ENCODE data around the gene PLXNA3.

PLXNA3 gene

GRCh38 chrX:154467556-154467955, 9.5 kb downstream of the PLXNA3 start:
- Histone ChIP-seq H3K27ac (ENCODE audit: low read depth in 2 of 2, low read length in 2 of 2) (no peak overlapping the region), H3K4me1 (ENCODE audit: control insufficient read depth in 2 of 2, insufficient read depth in 2 of 2, low read length in 2 of 2) (peaks cover 0 to 2% of the 10 kb centered on the region in 2 donors), H3K9me3 (ENCODE audit: control insufficient read depth in 2 of 2, low read length in 2 of 2) (no peaks in the 10 kb centered on the region), H3K27me3 (ENCODE audit: control insufficient read depth in 2 of 2, insufficient read depth in 2 of 2, low read length in 2 of 2) (no peaks in the 10 kb centered on the region), H3K9ac (ENCODE audit: low read depth in 1 of 2, low read length in 2 of 2) (no peak overlapping the region), H3K36me3 (ENCODE audit: control insufficient read depth in 2 of 2, insufficient read depth in 2 of 2, low read length in 2 of 2) (peaks cover 0 to 23% of the 10 kb centered on the region in 2 donors), H3K4me3 (ENCODE audit: low read length in 2 of 2) (no peak overlapping the region)

- Histone ChIP-seq H3K27me3 (ENCODE audit: control insufficient read depth in 2 of 2, insufficient read depth in 2 of 2, low read length in 2 of 2) (no peaks in the 10 kb centered on the region), H3K9me3 (ENCODE audit: control insufficient read depth in 2 of 2, low read length in 2 of 2) (no peaks in the 10 kb centered on the region), H3K9ac (ENCODE audit: low read depth in 1 of 2, low read length in 2 of 2) (no peak overlapping the region), H3K27ac (ENCODE audit: low read depth in 2 of 2, low read length in 2 of 2) (no peak overlapping the region), H3K4me3 (ENCODE audit: low read length in 2 of 2) (no peak overlapping the region), H3K4me1 (ENCODE audit: control insufficient read depth in 2 of 2, insufficient read depth in 2 of 2, low read length in 2 of 2) (peaks cover 0 to 2% of the 10 kb centered on the region in 2 donors), H3K36me3 (ENCODE audit: control insufficient read depth in 2 of 2, insufficient read depth in 2 of 2, low read length in 2 of 2) (peaks cover 0 to 23% of the 10 kb centered on the region in 2 donors)
Observed at GRCh38 chrX:154468217-154468616, 10.1 kb downstream of the PLXNA3 start.

- H3K9me3 ChIP-seq (ENCODE audit: control insufficient read depth in 2 of 2, low read length in 2 of 2) = no peaks in the 10 kb centered on the region
- H3K36me3 ChIP-seq (ENCODE audit: control insufficient read depth in 2 of 2, insufficient read depth in 2 of 2, low read length in 2 of 2) = peaks cover 0 to 26% of the 10 kb centered on the region in 2 donors
- H3K4me1 ChIP-seq (ENCODE audit: control insufficient read depth in 2 of 2, insufficient read depth in 2 of 2, low read length in 2 of 2) = peaks cover 0 to 2% of the 10 kb centered on the region in 2 donors
Observed at GRCh38 chrX:154469114-154469513, 11.0 kb downstream of the PLXNA3 start.

GRCh38 chrX:154469880-154470279, 11.8 kb downstream of the PLXNA3 start:
- no peak overlapping the region for H3K9ac ChIP-seq (ENCODE audit: low read depth in 1 of 2, low read length in 2 of 2)
- H3K4me3 ChIP-seq (ENCODE audit: low read length in 2 of 2) = no peak overlapping the region
- H3K36me3 ChIP-seq (ENCODE audit: control insufficient read depth in 2 of 2, insufficient read depth in 2 of 2, low read length in 2 of 2) = peaks cover 0 to 21% of the 10 kb centered on the region in 2 donors
- H3K9me3 ChIP-seq (ENCODE audit: control insufficient read depth in 2 of 2, low read length in 2 of 2) = no peaks in the 10 kb centered on the region
- peaks cover 0 to 2% of the 10 kb centered on the region in 2 donors for H3K4me1 ChIP-seq (ENCODE audit: control insufficient read depth in 2 of 2, insufficient read depth in 2 of 2, low read length in 2 of 2)
- no peak overlapping the region for H3K27ac ChIP-seq (ENCODE audit: low read depth in 2 of 2, low read length in 2 of 2)
- peaks cover 0 to 4% of the 10 kb centered on the region in 2 donors for H3K27me3 ChIP-seq (ENCODE audit: control insufficient read depth in 2 of 2, insufficient read depth in 2 of 2, low read length in 2 of 2)

More at GRCh38 chrX:154469114-154469513, 11.0 kb downstream of the PLXNA3 start:
- H3K27ac ChIP-seq (ENCODE audit: low read depth in 2 of 2, low read length in 2 of 2) = no peak overlapping the region
- H3K4me3 ChIP-seq (ENCODE audit: low read length in 2 of 2) = no peak overlapping the region
- H3K9ac ChIP-seq (ENCODE audit: low read depth in 1 of 2, low read length in 2 of 2) = no peak overlapping the region
- H3K27me3 ChIP-seq (ENCODE audit: control insufficient read depth in 2 of 2, insufficient read depth in 2 of 2, low read length in 2 of 2) = peaks cover 0 to 4% of the 10 kb centered on the region in 2 donors

GRCh38 chrX:154470434-154470833, 12.4 kb downstream of the PLXNA3 start:
- Histone ChIP-seq H3K4me1 (ENCODE audit: control insufficient read depth in 2 of 2, insufficient read depth in 2 of 2, low read length in 2 of 2) (peaks cover 0 to 2% of the 10 kb centered on the region in 2 donors), H3K36me3 (ENCODE audit: control insufficient read depth in 2 of 2, insufficient read depth in 2 of 2, low read length in 2 of 2) (peaks cover 0 to 21% of the 10 kb centered on the region in 2 donors), H3K27ac (ENCODE audit: low read depth in 2 of 2, low read length in 2 of 2) (no peak overlapping the region), H3K4me3 (ENCODE audit: low read length in 2 of 2) (no peak overlapping the region), H3K9ac (ENCODE audit: low read depth in 1 of 2, low read length in 2 of 2) (no peak overlapping the region), H3K27me3 (ENCODE audit: control insufficient read depth in 2 of 2, insufficient read depth in 2 of 2, low read length in 2 of 2) (peaks cover 0 to 4% of the 10 kb centered on the region in 2 donors), H3K9me3 (ENCODE audit: control insufficient read depth in 2 of 2, low read length in 2 of 2) (no peaks in the 10 kb centered on the region)

- Histone ChIP-seq H3K4me1 (ENCODE audit: control insufficient read depth in 2 of 2, insufficient read depth in 2 of 2, low read length in 2 of 2) (peaks cover 0 to 2% of the 10 kb centered on the region in 2 donors), H3K9me3 (ENCODE audit: control insufficient read depth in 2 of 2, low read length in 2 of 2) (no peaks in the 10 kb centered on the region), H3K27ac (ENCODE audit: low read depth in 2 of 2, low read length in 2 of 2) (no peak overlapping the region), H3K9ac (ENCODE audit: low read depth in 1 of 2, low read length in 2 of 2) (no peak overlapping the region), H3K4me3 (ENCODE audit: low read length in 2 of 2) (no peak overlapping the region), H3K36me3 (ENCODE audit: control insufficient read depth in 2 of 2, insufficient read depth in 2 of 2, low read length in 2 of 2) (peaks cover 0 to 21% of the 10 kb centered on the region in 2 donors), H3K27me3 (ENCODE audit: control insufficient read depth in 2 of 2, insufficient read depth in 2 of 2, low read length in 2 of 2) (peaks cover 0 to 4% of the 10 kb centered on the region in 2 donors)
Observed at GRCh38 chrX:154470914-154471568, 13.0 kb downstream of the PLXNA3 start.

- H3K27ac ChIP-seq (ENCODE audit: low read depth in 2 of 2, low read length in 2 of 2) = no peak overlapping the region
- H3K27me3 ChIP-seq (ENCODE audit: control insufficient read depth in 2 of 2, insufficient read depth in 2 of 2, low read length in 2 of 2) = peaks cover 0 to 4% of the 10 kb centered on the region in 2 donors
- H3K4me1 ChIP-seq (ENCODE audit: control insufficient read depth in 2 of 2, insufficient read depth in 2 of 2, low read length in 2 of 2) = peaks cover 0 to 2% of the 10 kb centered on the region in 2 donors
- no peak overlapping the region for H3K9ac ChIP-seq (ENCODE audit: low read depth in 1 of 2, low read length in 2 of 2)
- no peaks in the 10 kb centered on the region for H3K9me3 ChIP-seq (ENCODE audit: control insufficient read depth in 2 of 2, low read length in 2 of 2)
- H3K36me3 ChIP-seq (ENCODE audit: control insufficient read depth in 2 of 2, insufficient read depth in 2 of 2, low read length in 2 of 2) = peaks cover 0 to 21% of the 10 kb centered on the region in 2 donors
- H3K4me3 ChIP-seq (ENCODE audit: low read length in 2 of 2) = no peak overlapping the region
Observed at GRCh38 chrX:154471839-154472684, 14.0 kb downstream of the PLXNA3 start.

GRCh38 chrX:154472685-154473632, 14.9 kb downstream of the PLXNA3 start:
- peaks cover 0 to 21% of the 10 kb centered on the region in 2 donors for H3K36me3 ChIP-seq (ENCODE audit: control insufficient read depth in 2 of 2, insufficient read depth in 2 of 2, low read length in 2 of 2)
- no peak overlapping the region for H3K9ac ChIP-seq (ENCODE audit: low read depth in 1 of 2, low read length in 2 of 2)
- H3K9me3 ChIP-seq (ENCODE audit: control insufficient read depth in 2 of 2, low read length in 2 of 2) = no peaks in the 10 kb centered on the region
- H3K4me3 ChIP-seq (ENCODE audit: low read length in 2 of 2) = no peak overlapping the region
- peaks cover 0 to 3% of the 10 kb centered on the region in 2 donors for H3K4me1 ChIP-seq (ENCODE audit: control insufficient read depth in 2 of 2, insufficient read depth in 2 of 2, low read length in 2 of 2)
- H3K27ac ChIP-seq (ENCODE audit: low read depth in 2 of 2, low read length in 2 of 2) = no peak overlapping the region
- peaks cover 0 to 4% of the 10 kb centered on the region in 2 donors for H3K27me3 ChIP-seq (ENCODE audit: control insufficient read depth in 2 of 2, insufficient read depth in 2 of 2, low read length in 2 of 2)

- Histone ChIP-seq H3K4me3 (ENCODE audit: low read length in 2 of 2) (no peak overlapping the region), H3K9me3 (ENCODE audit: control insufficient read depth in 2 of 2, low read length in 2 of 2) (no peaks in the 10 kb centered on the region), H3K36me3 (ENCODE audit: control insufficient read depth in 2 of 2, insufficient read depth in 2 of 2, low read length in 2 of 2) (peaks cover 0 to 18% of the 10 kb centered on the region in 2 donors), H3K27ac (ENCODE audit: low read depth in 2 of 2, low read length in 2 of 2) (no peak overlapping the region), H3K27me3 (ENCODE audit: control insufficient read depth in 2 of 2, insufficient read depth in 2 of 2, low read length in 2 of 2) (peaks cover 0 to 4% of the 10 kb centered on the region in 2 donors), H3K9ac (ENCODE audit: low read depth in 1 of 2, low read length in 2 of 2) (no peak overlapping the region), H3K4me1 (ENCODE audit: control insufficient read depth in 2 of 2, insufficient read depth in 2 of 2, low read length in 2 of 2) (peaks cover 0 to 7% of the 10 kb centered on the region in 2 donors)
Observed at GRCh38 chrX:154473683-154474082, 15.6 kb downstream of the PLXNA3 start.
